ENCODE results near the gene ADIPOR2. TPM values are rescaled to one million over a fixed set of nuclear protein-coding genes. Genes with fewer than 3 reads are reported as not detected.

ADIPOR2 gene
- total RNA-seq, 4 donors from 2014 or later, result 28.2 to 37.4 (median 34.1) TPM

GRCh38 chr12:1808798-1809480 lies 118.1 kb downstream of the ADIPOR2 start:
- TF ChIP-seq EP300 (IDR thresholded peaks at IDR 0.05) (no peak), POLR2A (IDR thresholded peaks at IDR 0.05; ENCODE audit: low read depth) (no peak), POLR2AphosphoS5 (IDR thresholded peaks at IDR 0.05) (no peak), CTCF (IDR thresholded peaks at IDR 0.05) (no peak)
- WGBS, result 93% methylated on average over 22 of the region's 22 CpGs
- Histone ChIP-seq H3K4me1 (peaks cover 0 to 24% (median 18%) of the 10 kb centered on the region in 4 donors), H3K4me3 (no peak overlapping the region), H3K27ac (replicated peaks in 1 of 4) (no peak overlapping the region), H3K9me3 (no peaks in the 10 kb centered on the region), H3K36me3 (no peaks in the 10 kb centered on the region), H3K27me3 (no peaks in the 10 kb centered on the region)
- DNase-seq (ENCODE audit: extremely low spot score), result no peak
- intact Hi-C loops (cut with DNase I), result no loop called here

DNA sequence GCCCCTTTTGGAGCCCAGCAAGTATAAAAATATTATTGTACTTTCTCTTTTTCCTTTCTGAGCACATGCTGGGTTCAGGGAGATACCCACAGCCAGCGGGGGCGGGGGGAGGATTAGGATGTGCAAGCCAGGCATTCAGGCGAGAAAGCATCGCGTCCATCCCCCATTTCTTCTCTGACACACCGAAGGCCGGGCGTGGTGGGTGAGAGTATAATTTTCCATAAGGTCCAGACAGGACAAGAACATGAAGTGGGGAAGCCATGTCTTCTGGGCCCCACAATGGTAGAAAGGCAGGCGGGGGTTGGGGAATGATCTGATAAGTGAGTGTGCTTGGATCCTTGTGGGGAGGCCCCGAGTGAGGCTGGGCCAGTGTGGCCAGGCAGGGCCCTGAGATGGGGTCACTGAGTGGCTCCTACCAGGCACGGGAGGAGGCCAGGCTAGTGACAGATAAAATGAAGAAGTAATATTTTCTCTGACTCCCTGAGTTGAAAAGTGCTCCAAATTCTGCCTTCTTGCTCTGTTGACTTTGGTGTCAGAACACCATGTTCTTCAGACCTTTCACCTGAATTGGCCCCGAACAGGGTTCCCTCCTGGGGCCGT lies 118.8 kb downstream of the ADIPOR2 start:
- Histone ChIP-seq H3K9me3 (no peaks in the 10 kb centered on the region), H3K36me3 (no peaks in the 10 kb centered on the region), H3K27ac (replicated peaks in 1 of 4) (no peak overlapping the region), H3K4me3 (no peak overlapping the region), H3K27me3 (no peaks in the 10 kb centered on the region), H3K4me1 (peaks cover 0 to 22% (median 15%) of the 10 kb centered on the region in 4 donors)
- WGBS, result 84% methylated on average over 13 of the region's 13 CpGs
- intact Hi-C loops (cut with DNase I), result no loop called here
- TF ChIP-seq POLR2A (IDR thresholded peaks at IDR 0.05; ENCODE audit: low read depth) (no peak), CTCF (IDR thresholded peaks at IDR 0.05) (no peak), POLR2AphosphoS5 (IDR thresholded peaks at IDR 0.05) (no peak), EP300 (IDR thresholded peaks at IDR 0.05) (no peak)
- DNase-seq (ENCODE audit: extremely low spot score), result no peak

DNA sequence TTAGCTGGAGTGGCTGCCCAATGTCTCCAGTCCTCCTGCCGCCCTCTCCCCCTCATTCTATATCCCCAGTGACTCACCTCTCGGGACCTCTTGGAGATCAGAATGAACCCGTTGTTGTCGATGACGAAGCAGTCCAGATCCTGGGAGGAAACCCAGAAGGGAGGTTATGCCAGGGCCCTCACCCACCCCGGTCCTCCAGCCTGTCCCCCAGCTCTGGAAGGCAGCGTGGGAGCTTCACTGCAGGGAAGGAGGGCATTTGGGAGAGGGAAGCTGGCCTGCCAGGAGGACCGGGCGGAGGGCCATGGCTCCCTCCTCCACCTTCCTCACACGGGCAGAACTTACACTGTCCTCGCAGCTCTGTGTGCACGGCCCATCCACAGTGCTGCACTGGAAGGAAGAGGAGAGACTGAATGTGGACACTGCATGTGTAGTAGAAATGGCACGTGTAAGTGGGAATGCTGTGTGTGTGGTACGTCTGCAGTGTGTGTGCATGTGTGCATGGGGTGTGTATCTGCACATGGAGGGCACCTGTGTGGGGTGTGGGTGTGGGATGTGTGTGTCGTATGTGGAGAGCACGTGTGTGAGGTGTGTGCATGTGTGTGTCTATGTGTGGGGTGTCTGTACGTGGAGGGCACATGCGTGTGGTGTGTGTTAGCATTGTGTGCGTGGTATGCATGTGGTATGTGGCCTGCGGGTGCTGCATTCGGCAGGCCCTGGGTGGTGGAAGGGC lies 119.5 kb downstream of the ADIPOR2 start:
- Histone ChIP-seq H3K27ac (replicated peaks in 1 of 4) (no peak overlapping the region), H3K9me3 (no peaks in the 10 kb centered on the region), H3K36me3 (no peaks in the 10 kb centered on the region), H3K4me3 (no peak overlapping the region), H3K27me3 (no peaks in the 10 kb centered on the region), H3K4me1 (peaks cover 0 to 19% (median 11%) of the 10 kb centered on the region in 4 donors)
- WGBS, result 75% methylated on average over 21 of the region's 21 CpGs
- intact Hi-C loops (cut with DNase I), result no loop called here
- no peak for DNase-seq (ENCODE audit: extremely low spot score)
- no peak for TF ChIP-seq POLR2A (IDR thresholded peaks at IDR 0.05; ENCODE audit: low read depth)
- no peak for TF ChIP-seq POLR2AphosphoS5 (IDR thresholded peaks at IDR 0.05)
- TF ChIP-seq EP300 (IDR thresholded peaks at IDR 0.05), result no peak
- no peak for TF ChIP-seq CTCF (IDR thresholded peaks at IDR 0.05)

- Histone ChIP-seq H3K4me3 (no peak overlapping the region), H3K27me3 (no peaks in the 10 kb centered on the region), H3K9me3 (no peaks in the 10 kb centered on the region), H3K4me1 (peaks cover 0 to 19% (median 8%) of the 10 kb centered on the region in 4 donors), H3K27ac (replicated peaks in 1 of 4) (peak overlapping the region in 1 of 4 donors; percentile 9), H3K36me3 (no peaks in the 10 kb centered on the region)
- DNase-seq (ENCODE audit: extremely low spot score), result no peak
- intact Hi-C loops (cut with DNase I), result no loop called here
- TF ChIP-seq POLR2AphosphoS5 (IDR thresholded peaks at IDR 0.05), result no peak
- 93% methylated on average over 3 of the region's 10 CpGs for WGBS
These were observed 120.0 kb downstream of the ADIPOR2 start for GRCh38 chr12:1810931-1811280.

GRCh38 chr12:1811281-1811947 lies 120.5 kb downstream of the ADIPOR2 start:
- intact Hi-C loops (cut with DNase I), result no loop called here
- Histone ChIP-seq H3K27me3 (no peaks in the 10 kb centered on the region), H3K9me3 (no peaks in the 10 kb centered on the region), H3K36me3 (no peaks in the 10 kb centered on the region), H3K4me1 (peaks cover 0 to 19% (median 8%) of the 10 kb centered on the region in 4 donors), H3K4me3 (no peak overlapping the region), H3K27ac (replicated peaks in 1 of 4) (peak overlapping the region; percentile 12 to 69 (median 45))
- TF ChIP-seq CTCF (IDR thresholded peaks at IDR 0.05) (no peak), EP300 (IDR thresholded peaks at IDR 0.05) (no peak)
- 72% methylated on average over 26 of the region's 27 CpGs for WGBS
- DNase-seq (ENCODE audit: extremely low spot score), result no peak

Data from esophagus muscularis mucosa (tissue), 4 donors.